GM23248 (cell line): Measurements from ENCODE around the gene NAT9.

Experiments used
- EZH2 ChIP-seq: fragments of 200-600 bp; sonication (generic); IDR thresholded peaks from 2 replicates; pipeline ENCODE4 v1.6.1; 2018; ENCODE audit warnings: antibody characterized with exemption, mild to moderate bottlenecking; ENCODE audit not compliant: insufficient read depth, poor library complexity, severe bottlenecking
- EZH2phosphoT487 ChIP-seq: fragments of 200-600 bp; sonication (generic); IDR thresholded peaks from 2 replicates; pipeline ENCODE4 v1.6.1; 2018; ENCODE audit warnings: antibody characterized with exemption, moderate library complexity, mild to moderate bottlenecking, low read depth; ENCODE audit not compliant: insufficient read depth

GRCh38 chr17:74755533-74755932 lies 20.6 kb downstream of the NAT9 start:
- TF ChIP-seq EZH2, result no peak
- TF ChIP-seq EZH2phosphoT487, result no peak
